GM19328 (cell line): Measurements from ENCODE around the gene RFXAP.

Source experiments
- ATAC-seq: cut with Tn5 transposase; IDR thresholded peaks from one replicate; pipeline ENCODE4 v1.9.1; 2021; ENCODE audit warnings: mild to moderate bottlenecking, moderate library complexity; ENCODE audit not compliant: unreplicated experiment

Gene RFXAP

GRCh38 chr13:36815062-36815461 is 4.0 kb upstream of the RFXAP start:
- no peak for ATAC-seq

GRCh38 chr13:36817996-36818803 is 822 bp upstream of the RFXAP start:
- ATAC-seq, result peak; percentile 1

GRCh38 chr13:36819739-36820090 is 693 bp downstream of the RFXAP start:
- no peak for ATAC-seq

GRCh38 chr13:36820222-36820621 is 1.2 kb downstream of the RFXAP start:
- ATAC-seq, result peak; percentile 31

- no peak for ATAC-seq
These were observed 3.8 kb downstream of the RFXAP start for GRCh38 chr13:36822785-36823184.

GRCh38 chr13:36829753-36830152 is 10.7 kb downstream of the RFXAP start:
- ATAC-seq, result no peak

GRCh38 chr13:36831291-36831690 is 12.3 kb downstream of the RFXAP start:
- no peak for ATAC-seq

- ATAC-seq, result no peak
These were observed 15.3 kb downstream of the RFXAP start for GRCh38 chr13:36834299-36834698.

GRCh38 chr13:36837354-36838092 is 18.5 kb downstream of the RFXAP start:
- no peak for ATAC-seq

- no peak for ATAC-seq
These were observed 20.3 kb downstream of the RFXAP start for GRCh38 chr13:36839281-36839680.

- ATAC-seq, result no peak
These were observed 21.0 kb downstream of the RFXAP start for GRCh38 chr13:36839981-36840380.

- no peak for ATAC-seq
These were observed 21.8 kb downstream of the RFXAP start for GRCh38 chr13:36840718-36841250.

- no peak for ATAC-seq
These were observed 22.4 kb downstream of the RFXAP start for GRCh38 chr13:36841391-36841790.

GRCh38 chr13:36847606-36848005 is 28.6 kb downstream of the RFXAP start:
- ATAC-seq, result no peak

- no peak for ATAC-seq
These were observed 29.4 kb downstream of the RFXAP start for GRCh38 chr13:36848199-36848982.

GRCh38 chr13:36850790-36851438 is 31.9 kb downstream of the RFXAP start:
- no peak for ATAC-seq

- ATAC-seq, result no peak
These were observed 38.2 kb downstream of the RFXAP start for GRCh38 chr13:36857253-36857652.

- no peak for ATAC-seq
These were observed 39.3 kb downstream of the RFXAP start for GRCh38 chr13:36858290-36858689.

- ATAC-seq, result no peak
These were observed 40.2 kb downstream of the RFXAP start for GRCh38 chr13:36859259-36859658.

- ATAC-seq, result no peak
These were observed 43.1 kb downstream of the RFXAP start for GRCh38 chr13:36862002-36862685.
